ENCODE data around the gene PROM1.

The PROM1 gene

GRCh38 chr4:16083241-16084191, at the start of gene PROM1:
PROM1 (minus strand) TSS chr4:16084023; CDS start chr4:16075906, 8,117 bp downstream.
- no peak for DNase-seq

- no peak for DNase-seq
Observed at GRCh38 chr4:16133406-16133805, 49.6 kb upstream of the PROM1 start.

- no peak for DNase-seq
Observed at GRCh38 chr4:16131293-16131692, 47.5 kb upstream of the PROM1 start.

GRCh38 chr4:16129336-16129735, 45.5 kb upstream of the PROM1 start:
- no peak for DNase-seq

GRCh38 chr4:16126714-16127113, 42.9 kb upstream of the PROM1 start:
- no peak for DNase-seq

- no peak for DNase-seq
Observed at GRCh38 chr4:16125571-16126445, 42.0 kb upstream of the PROM1 start.

GRCh38 chr4:16124232-16124631, 40.4 kb upstream of the PROM1 start:
- no peak for DNase-seq

GRCh38 chr4:16123356-16124084, 39.7 kb upstream of the PROM1 start:
- no peak for DNase-seq

GRCh38 chr4:16122784-16123183, 39.0 kb upstream of the PROM1 start:
- no peak for DNase-seq

GRCh38 chr4:16122308-16122711, 38.5 kb upstream of the PROM1 start:
- no peak for DNase-seq

- no peak for DNase-seq
Observed at GRCh38 chr4:16120720-16121119, 36.9 kb upstream of the PROM1 start.

GRCh38 chr4:16119981-16120380, 36.2 kb upstream of the PROM1 start:
- no peak for DNase-seq

- DNase-seq, result no peak
Observed at GRCh38 chr4:16118090-16118489, 34.3 kb upstream of the PROM1 start.

- no peak for DNase-seq
Observed at GRCh38 chr4:16117164-16117563, 33.3 kb upstream of the PROM1 start.

- DNase-seq, result no peak
Observed at GRCh38 chr4:16116493-16116990, 32.7 kb upstream of the PROM1 start.

GRCh38 chr4:16116019-16116418, 32.2 kb upstream of the PROM1 start:
- no peak for DNase-seq

GRCh38 chr4:16114546-16114945, 30.7 kb upstream of the PROM1 start:
- no peak for DNase-seq

GRCh38 chr4:16113741-16114140, 29.9 kb upstream of the PROM1 start:
- no peak for DNase-seq

GRCh38 chr4:16111533-16111932, 27.7 kb upstream of the PROM1 start:
- DNase-seq, result no peak

GRCh38 chr4:16110661-16111290, 27.0 kb upstream of the PROM1 start:
- DNase-seq, result no peak

- DNase-seq, result no peak
Observed at GRCh38 chr4:16110199-16110598, 26.4 kb upstream of the PROM1 start.

GRCh38 chr4:16109256-16109655, 25.4 kb upstream of the PROM1 start:
- DNase-seq, result no peak

All from activated gamma-delta T cell treated with Interleukin-2 at 50 U/mL for 16 hours (primary cell).